Thyroid gland (tissue), 4 donors: ENCODE data around the gene DNAJB1. TPM values are rescaled to one million over a fixed set of nuclear protein-coding genes. Genes with fewer than 3 reads are reported as not detected.
"Not testable (repeated sequence)": the region's sequence is repeated elsewhere in the genome, so short reads cannot be mapped to it uniquely, and the experiment has no call there.

Experiments
- DNase-seq, 2 donors: peaks; one replicate each; pipeline ENCODE4 v3.0.0-alpha.2; 2019
- H3K27ac ChIP-seq, 3 donors: fragments of 200-600 bp; sonication (generic); 1 replicate in 2 of 3; 2 replicates in 1 of 3; pipeline ENCODE4 v1.5.1; 2016 to 2019; ENCODE audit warnings: mild to moderate bottlenecking in 1 of 3, moderate library complexity in 1 of 3
- H3K27me3 ChIP-seq: fragments of 200-600 bp; sonication (generic); one replicate; pipeline ENCODE4 v1.5.1; 2019
- H3K36me3 ChIP-seq, 2 donors: fragments of 200-600 bp; sonication (generic); one replicate each; pipeline ENCODE4 v1.5.1; 2016 to 2019
- H3K4me1 ChIP-seq, 2 donors: fragments of 200-600 bp; sonication (generic); one replicate each; pipeline ENCODE4 v1.5.1; 2017 to 2019
- H3K4me3 ChIP-seq, 3 donors: fragments of 200-600 bp; sonication (generic); replicated peaks in 1 of 3; 1 replicate in 2 of 3; 2 replicates in 1 of 3; pipeline ENCODE4 v1.5.1; 2016; ENCODE audit warnings: mild to moderate bottlenecking in 1 of 3
- H3K9me3 ChIP-seq: fragments of 200-600 bp; sonication (generic); one replicate; pipeline ENCODE4 v1.5.1; 2017
- CTCF ChIP-seq, 6 experiments: fragments of 200-600 bp in 3 of 6; fragments of 450-650 bp in 3 of 6; sonication (generic) in 3 of 6; IDR thresholded peaks; one replicate each; pipeline ENCODE4 v1.5.1; 2016 to 2019; ENCODE audit warnings: antibody characterized with exemption in 6 of 6, mild to moderate bottlenecking in 2 of 6, inconsistent platforms in 1 of 6, moderate library complexity in 1 of 6
- POLR2A ChIP-seq, 2 donors: fragments of 450-650 bp; IDR thresholded peaks; one replicate each; pipeline ENCODE4 v1.6.1; 2017; ENCODE audit warnings: antibody characterized with exemption in 2 of 2, mild to moderate bottlenecking in 2 of 2, moderate library complexity in 1 of 2
- WGBS, 2 donors: methylation state at CpG; one replicate each; pipeline ENCODE4 v1.1.5; 2017; 5-methylcytosine and 5-hydroxymethylcytosine counted together
- intact Hi-C: fragments of 100-400 bp; cut with DNase I; formaldehyde crosslinking; loops from one replicate; pipeline ENCODE4 v1.15.1; 2023
- total RNA-seq, 4 donors: library from RNA; depleted of rRNA; stranded (reverse); fragments of >200 nt; gene quantifications; one replicate each; pipeline ENCODE4 v1.2.3, GENCODE V29; 2016

The DNAJB1 gene
- total RNA-seq, 4 donors from 2014 or later = 49.1 to 61.1 (median 55.3) TPM

GRCh38 chr19:14545716-14546082, 27.5 kb upstream of the DNAJB1 start:
- peak overlapping the region; percentile 66 to 81 (median 72) for H3K27ac ChIP-seq
- H3K4me1 ChIP-seq = peaks cover 38 to 52% of the 10 kb centered on the region in 2 donors
- no peaks in the 10 kb centered on the region for H3K9me3 ChIP-seq
- TF ChIP-seq CTCF (IDR thresholded peaks at IDR 0.05) (no peak), POLR2A (IDR thresholded peaks at IDR 0.05) (no peak)
- 66 to 68% methylated on average over 7 to 9 of the region's 9 CpGs for WGBS, 2 donors
- no peak for DNase-seq
- no peaks in the 10 kb centered on the region for H3K27me3 ChIP-seq
- no peak overlapping the region for H3K4me3 ChIP-seq
- intact Hi-C loops = no loop called here
- no peaks in the 10 kb centered on the region for H3K36me3 ChIP-seq

GRCh38 chr19:14544977-14545715, 26.9 kb upstream of the DNAJB1 start:
- no peak for TF ChIP-seq POLR2A (IDR thresholded peaks at IDR 0.05)
- TF ChIP-seq CTCF (IDR thresholded peaks at IDR 0.05) = no peak
- no peaks in the 10 kb centered on the region for H3K27me3 ChIP-seq
- no peaks in the 10 kb centered on the region for H3K9me3 ChIP-seq
- intact Hi-C loops = no loop called here
- H3K36me3 ChIP-seq = no peaks in the 10 kb centered on the region
- 30 to 36% methylated on average over 12 to 21 of the region's 21 CpGs for WGBS, 2 donors
- H3K4me1 ChIP-seq = peaks cover 32 to 46% of the 10 kb centered on the region in 2 donors
- peak overlapping the region; percentile 66 to 81 (median 72) for H3K27ac ChIP-seq
- DNase-seq = peak; percentile 98
- no peak overlapping the region for H3K4me3 ChIP-seq

- H3K36me3 ChIP-seq = no peaks in the 10 kb centered on the region
- no peaks in the 10 kb centered on the region for H3K9me3 ChIP-seq
- H3K27ac ChIP-seq = no peak overlapping the region
- H3K27me3 ChIP-seq = no peaks in the 10 kb centered on the region
- TF ChIP-seq POLR2A (IDR thresholded peaks at IDR 0.05) = no peak
- no peak for TF ChIP-seq CTCF (IDR thresholded peaks at IDR 0.05)
- intact Hi-C loops = no loop called here
- H3K4me3 ChIP-seq = no peak overlapping the region
- H3K4me1 ChIP-seq = peaks cover 23 to 36% of the 10 kb centered on the region in 2 donors
- 63 to 87% methylated on average over 1 to 5 of the region's 5 CpGs for WGBS, 2 donors
- no peak for DNase-seq
Observed at GRCh38 chr19:14544047-14544446, 25.9 kb upstream of the DNAJB1 start.

- TF ChIP-seq POLR2A (IDR thresholded peaks at IDR 0.05) = no peak
- TF ChIP-seq CTCF (IDR thresholded peaks at IDR 0.05) = no peak
- Histone ChIP-seq H3K9me3 (no peaks in the 10 kb centered on the region), H3K4me1 (peaks cover 27 to 40% of the 10 kb centered on the region in 2 donors), H3K36me3 (no peaks in the 10 kb centered on the region), H3K4me3 (no peak overlapping the region), H3K27me3 (no peaks in the 10 kb centered on the region), H3K27ac (peak overlapping the region in 1 of 3 donors; percentile 63)
- no peak for DNase-seq
- 55 to 59% methylated on average over 7 of the region's 7 CpGs for WGBS, 2 donors
- intact Hi-C loops = no loop called here
Observed at GRCh38 chr19:14542711-14543328, 24.6 kb upstream of the DNAJB1 start.

GRCh38 chr19:14541979-14542378, 23.8 kb upstream of the DNAJB1 start:
- H3K27ac ChIP-seq, H3K27me3 ChIP-seq, H3K9me3 ChIP-seq, intact Hi-C loops, H3K4me3 ChIP-seq, DNase-seq, H3K36me3 ChIP-seq: not testable (repeated sequence)
- H3K4me1 ChIP-seq = peaks cover 33 to 47% of the 10 kb centered on the region in 2 donors
- 78% methylated on average over 5 of the region's 5 CpGs for WGBS, 2 donors
